IMR-90 (cell line): ENCODE results near the gene DHCR7. TPM values are rescaled to one million over a fixed set of nuclear protein-coding genes. Genes with fewer than 3 reads are reported as not detected.

Experiments
- ATAC-seq: fragments of 200-7000 bp; cut with Tn5 transposase; 2 replicates; pipeline ENCODE4 v1.9.1; 2020; ENCODE audit warnings: low read depth, mild to moderate bottlenecking, moderate library complexity
- BruUV-seq: library from RNA; stranded (reverse); fragments of 400-500 nt; replicated peaks from 2 replicates; lab custom pipeline; 2021; lab: Mats Ljungman, UMichigan
- CTCF ChIA-PET: fragments of 300-600 bp; formaldehyde crosslinking; extraction: SDS; loops from one replicate; lab custom pipeline; 2021; ENCODE audit warnings: antibody characterized with exemption; lab: Yijun Ruan, JAX
- POLR2A ChIA-PET: fragments of 300-600 bp; sonication (Branson Sonifier 250); formaldehyde crosslinking; loops from one replicate; lab custom pipeline; 2022; ENCODE audit warnings: antibody characterized with exemption; ENCODE audit not compliant: unreplicated experiment; lab: Charles Lee
- DNase-seq: peaks from one replicate; pipeline ENCODE4 v3.0.0; 2013
- H2AFZ ChIP-seq: replicated peaks from 2 replicates; pipeline ENCODE3; 2013; ENCODE audit warnings: low read length, mild to moderate bottlenecking; ENCODE audit not compliant: poor library complexity
- H2AK5ac ChIP-seq: 2 replicates; pipeline ENCODE4 v1.6.1; 2013; ENCODE audit warnings: low read depth, low read length, inconsistent platforms
- H2AK9ac ChIP-seq: replicated peaks from 2 replicates; pipeline ENCODE3; 2013; ENCODE audit warnings: mild to moderate bottlenecking, low read depth, low read length, moderate library complexity; ENCODE audit not compliant: poor library complexity
- H2BK120ac ChIP-seq: 2 replicates; pipeline ENCODE4 v1.6.1; 2013; ENCODE audit warnings: low read depth, low read length, inconsistent platforms
- H2BK15ac ChIP-seq: 3 replicates; pipeline ENCODE4 v1.6.1; 2013; ENCODE audit warnings: low read depth, low read length, inconsistent platforms
- H2BK20ac ChIP-seq: 2 replicates; pipeline ENCODE4 v1.6.1; 2013; ENCODE audit warnings: low read depth, mild to moderate bottlenecking, inconsistent platforms, low read length, moderate library complexity
- H2BK5ac ChIP-seq: 2 replicates; pipeline ENCODE4 v1.6.1; 2013; ENCODE audit warnings: mild to moderate bottlenecking, low read depth, low read length, inconsistent platforms; ENCODE audit not compliant: poor library complexity, severe bottlenecking
- H3K14ac ChIP-seq: replicated peaks from 2 replicates; pipeline ENCODE4 v1.6.1; 2013; ENCODE audit warnings: low read depth, low read length, inconsistent platforms
- H3K18ac ChIP-seq: 2 replicates; pipeline ENCODE4 v1.6.1; 2013; ENCODE audit warnings: low read depth, low read length, control low read depth
- H3K23ac ChIP-seq: 2 replicates; pipeline ENCODE4 v1.6.1; 2013; ENCODE audit warnings: low read depth, low read length, inconsistent platforms
- H3K27ac ChIP-seq: 2 replicates; pipeline ENCODE4 v1.5.1; 2013; ENCODE audit warnings: mild to moderate bottlenecking, control low read depth, low read length; ENCODE audit not compliant: insufficient read depth
- H3K27me3 ChIP-seq: 2 replicates; pipeline ENCODE4 v1.6.1; 2013; ENCODE audit warnings: low read length; ENCODE audit not compliant: control insufficient read depth, insufficient read depth
- H3K36me3 ChIP-seq: 2 replicates; pipeline ENCODE4 v1.6.1; 2013; ENCODE audit warnings: low read length, mixed read lengths; ENCODE audit not compliant: control insufficient read depth, insufficient read depth
- H3K4ac ChIP-seq: 2 replicates; pipeline ENCODE4 v1.6.1; 2013; ENCODE audit warnings: low read depth, low read length, inconsistent platforms
- H3K4me1 ChIP-seq: 2 replicates; pipeline ENCODE4 v1.6.1; 2013; ENCODE audit warnings: low read length, mixed read lengths; ENCODE audit not compliant: control insufficient read depth, insufficient read depth
- H3K4me2 ChIP-seq: 2 replicates; pipeline ENCODE4 v1.6.1; 2013; ENCODE audit warnings: low read depth, mild to moderate bottlenecking, control low read depth, low read length, moderate library complexity
- H3K4me3 ChIP-seq: 2 replicates; pipeline ENCODE4 v1.5.1; 2013; ENCODE audit warnings: low read depth, mild to moderate bottlenecking, control low read depth, low read length, moderate library complexity; ENCODE audit not compliant: insufficient read depth
- H3K56ac ChIP-seq: 2 replicates; pipeline ENCODE4 v1.6.1; 2013; ENCODE audit warnings: low read length, inconsistent platforms; ENCODE audit not compliant: insufficient read depth; ENCODE audit errors: extremely low read depth
- H3K79me1 ChIP-seq, 2 experiments: 2 replicates each; pipeline ENCODE4 v1.6.1; 2013; ENCODE audit warnings: low read length in 2 of 2, inconsistent platforms in 1 of 2, low read depth in 1 of 2
- H3K9ac ChIP-seq: 2 replicates; pipeline ENCODE4 v1.6.1; 2013; ENCODE audit warnings: low read depth, low read length, control low read depth
- H3K9me1 ChIP-seq: 2 replicates; pipeline ENCODE4 v1.6.1; 2013; ENCODE audit warnings: low read length, inconsistent platforms; ENCODE audit not compliant: insufficient read depth
- H3K9me3 ChIP-seq: 2 replicates; pipeline ENCODE4 v1.6.1; 2013; ENCODE audit warnings: low read length; ENCODE audit not compliant: control insufficient read depth, insufficient read depth
- H4K20me1 ChIP-seq: 2 replicates; pipeline ENCODE4 v1.6.1; 2013; ENCODE audit warnings: low read length, inconsistent platforms; ENCODE audit not compliant: insufficient read depth
- H4K5ac ChIP-seq: 2 replicates; pipeline ENCODE4 v1.6.1; 2013; ENCODE audit warnings: mild to moderate bottlenecking, low read depth, low read length, control low read depth
- H4K8ac ChIP-seq, 2 experiments: 2 replicates each; pipeline ENCODE4 v1.6.1; 2013; ENCODE audit warnings: low read depth in 2 of 2, low read length in 2 of 2, control low read depth in 1 of 2, inconsistent platforms in 1 of 2
- H4K91ac ChIP-seq: 2 replicates; pipeline ENCODE4 v1.6.1; 2013; ENCODE audit warnings: low read depth, low read length, inconsistent platforms; ENCODE audit not compliant: insufficient read depth
- CEBPB ChIP-seq: IDR thresholded peaks from 2 replicates; pipeline ENCODE4 v1.6.1; 2012; ENCODE audit warnings: low read depth, low read length, improper control_type of control experiment
- CHD1 ChIP-seq: IDR thresholded peaks from 2 replicates; pipeline ENCODE4 v1.6.1; 2012; ENCODE audit warnings: low read depth, low read length, improper control_type of control experiment
- NFE2L2 ChIP-seq: fragments of 150-350 bp; IDR thresholded peaks from 2 replicates; pipeline ENCODE4 v1.6.1; 2016; ENCODE audit warnings: low read depth, mild to moderate bottlenecking, low read length
- POLR2A ChIP-seq: IDR thresholded peaks from 2 replicates; pipeline ENCODE4 v1.6.1; 2012; ENCODE audit warnings: mild to moderate bottlenecking, low read depth, low read length
- RAD21 ChIP-seq: IDR thresholded peaks from 2 replicates; pipeline ENCODE4 v1.6.1; 2012; ENCODE audit warnings: low read length, improper control_type of control experiment
- RFX5 ChIP-seq: IDR thresholded peaks from 2 replicates; pipeline ENCODE4 v1.8.0; 2012; ENCODE audit warnings: low read depth, mild to moderate bottlenecking, low read length, moderate library complexity
- SMC3 ChIP-seq: fragments of 150-350 bp; IDR thresholded peaks from 2 replicates; pipeline ENCODE4 v1.6.1; 2016; ENCODE audit warnings: low read depth, mild to moderate bottlenecking, antibody characterized with exemption, low read length, moderate library complexity
- WGBS, 2 experiments: methylation state at CpG; one replicate each; pipeline versions ENCODE4 v1.1.5 to v1.1.7; 2013; ENCODE audit warnings: missing lambda C conversion rate in 2 of 2; ENCODE audit not compliant: insufficient read length in 1 of 2; ENCODE audit errors: extremely low coverage in 2 of 2; 5-methylcytosine and 5-hydroxymethylcytosine counted together
- dilution Hi-C: fragments of 300-500 bp; cut with HindIII; formaldehyde crosslinking; loops from one replicate; pipeline ENCODE4 v1.14.3; 2018; ENCODE audit warnings: low sequenced_read_pairs; ENCODE audit not compliant: unreplicated experiment
- in situ Hi-C: fragments of 300-500 bp; cut with MboI; formaldehyde crosslinking; loops from 3 replicates; pipeline ENCODE4 v1.14.3; 2019; ENCODE audit warnings: low sequenced_read_pairs, inconsistent platforms, mixed read lengths
- intact Hi-C: fragments of 100-400 bp; cut with micrococcal nuclease; formaldehyde crosslinking; loops from 2 replicates; pipeline ENCODE4 v1.10.0; 2022
- polyA plus RNA-seq, 3 experiments: library from polyadenylated mRNA; depleted of rRNA; stranded (reverse); fragments of >200 nt; gene quantifications; 2 replicates each; pipeline ENCODE4 v1.2.3, GENCODE V29; 2012; ENCODE audit warnings: low replicate concordance in 1 of 3
- total RNA-seq: library from RNA; depleted of rRNA; stranded (reverse); fragments of >200 nt; gene quantifications from 2 replicates; pipeline ENCODE4 v1.2.3, GENCODE V29; 2012

The DHCR7 gene
- total and polyA plus RNA-seq, 2 of the 4 experiments (the other 2 are of a cell fraction), result 22.0 to 43.3 TPM

DNA sequence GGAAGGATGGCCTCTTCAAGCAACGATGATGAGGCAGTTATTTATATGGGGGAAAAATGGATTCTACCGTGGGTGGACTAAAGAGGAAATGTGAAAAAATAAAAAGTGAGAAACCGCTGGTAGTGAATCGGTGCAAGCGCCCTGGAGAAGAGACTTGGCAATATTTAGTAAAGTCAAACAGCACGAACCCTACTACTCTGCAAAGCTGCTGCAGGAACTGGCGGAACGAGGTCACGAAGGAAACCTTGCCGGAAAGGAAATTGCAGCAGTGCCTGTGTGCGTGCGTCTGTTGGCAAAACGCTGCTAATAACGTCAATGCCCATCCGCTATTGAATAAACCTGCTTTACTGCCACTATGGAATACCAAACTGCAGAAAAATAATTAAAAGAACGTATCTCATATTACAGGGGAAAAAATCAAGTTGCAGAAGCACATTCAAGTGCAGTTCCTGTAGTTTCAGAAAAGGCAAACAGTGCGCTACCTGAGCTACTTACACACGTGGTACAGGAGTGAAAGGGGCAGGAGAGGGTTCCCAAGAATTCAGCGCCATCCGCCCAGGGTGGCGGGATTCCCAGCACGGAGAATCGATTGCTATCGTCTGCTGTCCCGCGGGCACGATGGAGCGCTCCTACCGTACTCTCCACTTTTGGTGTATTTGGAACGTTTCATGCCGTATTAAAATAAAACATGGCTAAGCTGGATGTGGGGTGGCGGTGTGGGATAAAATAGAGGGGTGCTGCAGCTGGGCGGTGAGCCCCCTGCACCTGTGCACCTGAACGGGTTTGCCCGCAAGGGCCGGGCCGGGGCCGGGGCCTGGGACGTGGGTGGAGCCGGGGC lies 4.2 kb upstream of the DHCR7 start:
- Histone ChIP-seq H2BK15ac (no peak overlapping the region), H3K4ac (no peak overlapping the region; the same call in 1 of the 2 replicates), H2BK5ac (no peak overlapping the region), H3K4me1 (peaks cover 8% of the 10 kb centered on the region), H3K36me3 (peaks cover 19% of the 10 kb centered on the region), H2AFZ (peak overlapping the region; percentile 95), H3K79me1 (peaks cover 31 to 44% of the 10 kb centered on the region in 2 experiments), H3K9me1 (no peaks in the 10 kb centered on the region; the same call in 1 of the 2 replicates), H3K23ac (0 out of 2 replicates have a peak overlapping the region, but pooled peaks have one; percentile 3), H3K9me3 (no peaks in the 10 kb centered on the region), H4K91ac (no peak overlapping the region), H3K4me2 (peak overlapping the region; percentile 82), H2BK120ac (no peak overlapping the region), H2AK5ac (no peak overlapping the region), H3K14ac (no peak overlapping the region), H4K5ac (no peak overlapping the region), H4K20me1 (peaks cover 9% of the 10 kb centered on the region; the same call in 1 of the 2 replicates), H2BK20ac (no peak overlapping the region), H3K4me3 (peak overlapping the region; percentile 61), H3K27ac (no peak overlapping the region), H2AK9ac (peak overlapping the region; percentile 82), H3K56ac (no peak overlapping the region), H4K8ac (peak overlapping the region; percentile 51; a peak in 2 of 4 replicates), H3K18ac (no peak overlapping the region), H3K9ac (no peak overlapping the region), H3K27me3 (no peaks in the 10 kb centered on the region)
- ChIA-PET CTCF (no interaction called here), POLR2A (interaction anchor here (0.6 kb wide), 1 partner anchor 19 kb away, joined by 8 read pairs; no protein-coding TSS in a partner anchor)
- intact Hi-C loops (no loop called here), in situ Hi-C loops (no loop called here), dilution Hi-C loops (no loop called here)
- WGBS, 2 experiments, result 5% methylated on average over 21 of the region's 40 CpGs; no CpG with 5 or more reads in 1 of the 2 experiments
- peak; percentile 1 for ATAC-seq
- DNase-seq, result peak; percentile 35
- BruUV-seq, result no TSS peak
- TF ChIP-seq CHD1 (no peak), CEBPB (no peak), NFE2L2 (no peak), POLR2A (no peak), SMC3 (no peak), RFX5 (no peak), RAD21 (no peak)
